Activated CD4-positive, alpha-beta T cell treated with anti-CD3 and anti-CD28 coated beads for 36 hours (primary cell): ENCODE measurements around the gene GNRH2. TPM values are rescaled to one million over a fixed set of nuclear protein-coding genes. Genes with fewer than 3 reads are reported as not detected.
"Not testable (repeated sequence)": the region's sequence is repeated elsewhere in the genome, so short reads cannot be mapped to it uniquely, and the experiment has no call there.

ENCODE experiments used
- ATAC-seq: fragments of 200-7000 bp; cut with Tn5 transposase; one replicate; pipeline ENCODE4 v1.10.0; 2021; ENCODE audit warnings: mild to moderate bottlenecking, moderate library complexity
- CTCF ChIA-PET: fragments of 350-600 bp; sonication (Branson Sonifier 250); formaldehyde crosslinking; loops from one replicate; lab custom pipeline; 2021; ENCODE audit warnings: antibody characterized with exemption; lab: Charles Lee
- POLR2A ChIA-PET: fragments of 350-600 bp; sonication (Branson Sonifier 250); formaldehyde crosslinking; loops from one replicate; lab custom pipeline; 2021; ENCODE audit warnings: antibody characterized with exemption, inconsistent platforms; lab: Charles Lee
- DNase-seq: peaks from one replicate; pipeline ENCODE4 v3.0.0-alpha.2; 2020
- H3K27ac Mint-ChIP-seq: one replicate; pipeline ENCODE4 v1.8.0; 2021; ENCODE audit warnings: mixed read lengths
- H3K27me3 Mint-ChIP-seq: one replicate; pipeline ENCODE4 v1.8.0; 2021; ENCODE audit warnings: mixed read lengths
- H3K36me3 Mint-ChIP-seq: one replicate; pipeline ENCODE4 v1.8.0; 2021; ENCODE audit warnings: low read depth, mixed read lengths
- H3K4me1 Mint-ChIP-seq: one replicate; pipeline ENCODE4 v1.8.0; 2021; ENCODE audit warnings: mixed read lengths
- H3K4me3 Mint-ChIP-seq: one replicate; pipeline ENCODE4 v1.8.0; 2021; ENCODE audit warnings: mild to moderate bottlenecking, moderate library complexity, mixed read lengths
- H3K9me3 Mint-ChIP-seq: one replicate; pipeline ENCODE4 v1.8.0; 2021; ENCODE audit warnings: low read depth, mixed read lengths
- intact Hi-C, 2 experiments: fragments of 100-400 bp; cut with DNase I in 1 of 2; cut with micrococcal nuclease in 1 of 2; formaldehyde crosslinking; loops; one replicate each; pipeline versions ENCODE4 v1.14.2 to v1.15.1; 2022 to 2024; cut with DNase I, micrococcal nuclease
- total RNA-seq, 2 experiments: library from RNA; stranded (reverse); gene quantifications; one replicate each; pipeline ENCODE4 v1.2.3, GENCODE V29; 2021

GNRH2 gene
- total RNA-seq, 2 experiments from 2014 or later = 8.0 to 8.3 TPM

- Mint-ChIP-seq H3K4me3 (peak overlapping the region; percentile 4), H3K4me1 (peaks cover 37% of the 10 kb centered on the region), H3K27ac (peak overlapping the region; percentile 58)
- not testable (repeated sequence) for H3K9me3 Mint-ChIP-seq, H3K36me3 Mint-ChIP-seq, H3K27me3 Mint-ChIP-seq
- intact Hi-C loops = loop anchor here in 1 of 2 experiments (5.0 kb wide), 1 partner anchor 84 kb away; the partner anchor contains the start of genes FASTKD5 and UBOX5
- DNase-seq (peak; percentile 56), ATAC-seq (peak; percentile 8)
- ChIA-PET POLR2A (interaction anchor here (0.7 kb wide), 1 partner anchor 51 kb away, joined by 5 read pairs; no protein-coding TSS in a partner anchor), CTCF (interaction anchor here (0.6 to 1.7 kb wide), 3 partner anchors 20 to 386 kb away, joined by 3 to 10 read pairs (median 3); no protein-coding TSS in a partner anchor)
Measured at GRCh38 chr20:3073251-3073643, 29.8 kb downstream of the GNRH2 start.

GRCh38 chr20:3074812-3075211, 31.4 kb downstream of the GNRH2 start:
- DNase-seq (no peak), ATAC-seq (no peak)
- Mint-ChIP-seq H3K4me3 (no peak overlapping the region), H3K36me3 (no peaks in the 10 kb centered on the region), H3K9me3 (no peaks in the 10 kb centered on the region), H3K27me3 (peaks cover 3% of the 10 kb centered on the region), H3K4me1 (peaks cover 35% of the 10 kb centered on the region), H3K27ac (no peak overlapping the region)
- ChIA-PET POLR2A (no interaction called here), CTCF (interaction anchor here (1.7 kb wide), 1 partner anchor 22 kb away, joined by 10 read pairs; no protein-coding TSS in a partner anchor)
- intact Hi-C loops = loop anchor here in 1 of 2 experiments (5.0 kb wide), 2 partner anchors 82 to 388 kb away; partner anchors contain the start of genes FASTKD5 and UBOX5

- H3K27ac Mint-ChIP-seq, H3K4me3 Mint-ChIP-seq, DNase-seq, ATAC-seq, H3K36me3 Mint-ChIP-seq, POLR2A ChIA-PET, H3K9me3 Mint-ChIP-seq, H3K27me3 Mint-ChIP-seq: not testable (repeated sequence)
- H3K4me1 Mint-ChIP-seq = peaks cover 35% of the 10 kb centered on the region
- CTCF ChIA-PET = interaction anchor here (0.9 kb wide), 1 partner anchor 322 kb away, joined by 3 read pairs; no protein-coding TSS in a partner anchor
- intact Hi-C loops = loop anchor here in 1 of 2 experiments (5.0 kb wide), 1 partner anchor 388 kb away; no protein-coding TSS in a partner anchor
Measured at GRCh38 chr20:3075315-3075714, 31.9 kb downstream of the GNRH2 start.

GRCh38 chr20:3077618-3078134, 34.3 kb downstream of the GNRH2 start:
- Mint-ChIP-seq H3K36me3 (no peaks in the 10 kb centered on the region), H3K27me3 (peaks cover 26% of the 10 kb centered on the region), H3K4me1 (peaks cover 27% of the 10 kb centered on the region), H3K27ac (peak overlapping the region; percentile 55), H3K4me3 (peak overlapping the region; percentile 0), H3K9me3 (no peaks in the 10 kb centered on the region)
- intact Hi-C loops = loop anchor here (2.0 to 5.0 kb wide), 2 partner anchors 23 to 390 kb away; no protein-coding TSS in a partner anchor
- CTCF ChIA-PET = interaction anchor here (0.8 to 1.3 kb wide), 9 partner anchors 9 to 141 kb away, joined by 3 to 16 read pairs (median 5); no protein-coding TSS in a partner anchor
- DNase-seq = peak; percentile 35
- peak; percentile 47 for ATAC-seq
- POLR2A ChIA-PET = interaction anchor here (0.5 kb wide), 1 partner anchor 24 kb away, joined by 3 read pairs; no protein-coding TSS in a partner anchor

GRCh38 chr20:3080939-3081388, 37.5 kb downstream of the GNRH2 start:
- Mint-ChIP-seq H3K27me3 (peaks cover 34% of the 10 kb centered on the region), H3K36me3 (no peaks in the 10 kb centered on the region), H3K27ac (no peak overlapping the region), H3K4me1 (peaks cover 21% of the 10 kb centered on the region), H3K9me3 (no peaks in the 10 kb centered on the region), H3K4me3 (no peak overlapping the region)
- ChIA-PET POLR2A (no interaction called here), CTCF (no interaction called here)
- ATAC-seq = no peak
- no peak for DNase-seq
- intact Hi-C loops = no loop called here

- no peak overlapping the region for H3K4me3 Mint-ChIP-seq
- H3K27me3 Mint-ChIP-seq = peaks cover 34% of the 10 kb centered on the region
- DNase-seq = no peak
- peaks cover 21% of the 10 kb centered on the region for H3K4me1 Mint-ChIP-seq
- intact Hi-C loops = no loop called here
- no peak for ATAC-seq
- CTCF ChIA-PET = no interaction called here
- H3K27ac Mint-ChIP-seq = no peak overlapping the region
- no peaks in the 10 kb centered on the region for H3K9me3 Mint-ChIP-seq
- no peaks in the 10 kb centered on the region for H3K36me3 Mint-ChIP-seq
- POLR2A ChIA-PET = no interaction called here
Measured at GRCh38 chr20:3081641-3082040, 38.2 kb downstream of the GNRH2 start.

- POLR2A ChIA-PET = interaction anchor here (1.0 kb wide), 1 partner anchor 11 kb away, joined by 3 read pairs; the partner anchor contains the start of gene OXT
- peaks cover 34% of the 10 kb centered on the region for H3K27me3 Mint-ChIP-seq
- no peak for DNase-seq
Measured at GRCh38 chr20:3082306-3082951, 39.0 kb downstream of the GNRH2 start.

GRCh38 chr20:3082955-3083952, 39.8 kb downstream of the GNRH2 start:
- Mint-ChIP-seq H3K9me3 (no peaks in the 10 kb centered on the region), H3K36me3 (no peaks in the 10 kb centered on the region), H3K4me3 (peak overlapping the region; percentile 10), H3K4me1 (peaks cover 8% of the 10 kb centered on the region), H3K27ac (no peak overlapping the region), H3K27me3 (peaks cover 34% of the 10 kb centered on the region)
- ChIA-PET POLR2A (interaction anchor here (1.0 kb wide), 1 partner anchor 12 kb away, joined by 3 read pairs; the partner anchor contains the start of gene OXT), CTCF (interaction anchor here (0.7 to 1.2 kb wide), 2 partner anchors 33 to 373 kb away, joined by 3 read pairs; no protein-coding TSS in a partner anchor)
- ATAC-seq = peak; percentile 42
- DNase-seq = no peak
- intact Hi-C loops = no loop called here

More at GRCh38 chr20:3082306-3082951, 39.0 kb downstream of the GNRH2 start:
- peaks cover 14% of the 10 kb centered on the region for H3K4me1 Mint-ChIP-seq
- intact Hi-C loops = no loop called here
- no peak overlapping the region for H3K27ac Mint-ChIP-seq
- H3K4me3 Mint-ChIP-seq = peak overlapping the region; percentile 53
- H3K36me3 Mint-ChIP-seq = no peaks in the 10 kb centered on the region
- no peaks in the 10 kb centered on the region for H3K9me3 Mint-ChIP-seq
- peak; percentile 28 for ATAC-seq
- CTCF ChIA-PET = no interaction called here

- POLR2A ChIA-PET = no interaction called here
- no peaks in the 10 kb centered on the region for H3K9me3 Mint-ChIP-seq
- H3K27ac Mint-ChIP-seq = no peak within 1 kb of the TSS
- H3K27me3 Mint-ChIP-seq = peaks cover 31% of the 10 kb centered on the region
- ATAC-seq = no peak
- CTCF ChIA-PET = interaction anchor here (1.2 kb wide), 1 partner anchor 32 kb away, joined by 3 read pairs; no protein-coding TSS in a partner anchor
- no peak for DNase-seq
- no peak within 1 kb of the TSS for H3K4me3 Mint-ChIP-seq
- H3K36me3 Mint-ChIP-seq = no peaks in the 10 kb centered on the region
- H3K4me1 Mint-ChIP-seq = peaks cover 8% of the 10 kb centered on the region
- intact Hi-C loops = no loop called here
Measured at GRCh38 chr20:3084283-3084985, 41.0 kb downstream of the GNRH2 start, which contains the start of gene AVP. Gene AVP (minus strand): TSS chr20:3084724. CDS start chr20:3084674, 50 bp downstream.

GRCh38 chr20:3084986-3085360, 41.6 kb downstream of the GNRH2 start:
- POLR2A ChIA-PET = no interaction called here
- H3K27ac Mint-ChIP-seq = no peak overlapping the region
- H3K4me1 Mint-ChIP-seq = peaks cover 8% of the 10 kb centered on the region
- DNase-seq = no peak
- no peaks in the 10 kb centered on the region for H3K36me3 Mint-ChIP-seq
- no peak for ATAC-seq
- H3K27me3 Mint-ChIP-seq = peaks cover 30% of the 10 kb centered on the region
- intact Hi-C loops = no loop called here
- no peak overlapping the region for H3K4me3 Mint-ChIP-seq
- H3K9me3 Mint-ChIP-seq = no peaks in the 10 kb centered on the region
- CTCF ChIA-PET = no interaction called here
